A204.1 (cell line): Measurements from ENCODE around the gene SULT1B1.

Experiments used
- FAIRE-seq: peaks from 2 replicates; lab custom pipeline; 2012; peaks lifted over from hg19 to GRCh38; lab: Jason Lieb, UNC

The SULT1B1 gene

GRCh38 chr4:69749771-69750170 lies 10.6 kb downstream of the SULT1B1 start:
- FAIRE-seq, result no peak

- FAIRE-seq, result no peak
Measured at GRCh38 chr4:69748173-69748572, 12.2 kb downstream of the SULT1B1 start.

DNA sequence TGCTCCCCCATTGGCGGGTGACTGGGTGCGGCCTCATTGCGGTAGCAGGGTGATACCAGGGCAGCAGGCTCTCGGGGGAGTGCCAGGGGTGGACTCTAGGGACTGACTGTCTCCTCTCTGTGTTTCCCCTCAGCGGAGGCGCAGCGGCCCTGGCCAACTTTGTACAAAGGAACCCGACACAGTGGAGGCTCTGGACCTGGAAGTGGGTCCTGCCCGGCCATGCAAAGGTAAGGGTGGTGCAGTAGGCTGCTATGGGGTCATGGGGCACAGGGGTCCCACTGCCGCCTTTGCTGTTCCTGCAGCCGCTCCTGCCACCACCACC lies 16.3 kb downstream of the SULT1B1 start:
- no peak for FAIRE-seq

GRCh38 chr4:69743476-69744156 lies 16.8 kb downstream of the SULT1B1 start:
- FAIRE-seq, result no peak

- no peak for FAIRE-seq
Measured at GRCh38 chr4:69742596-69742995, 17.8 kb downstream of the SULT1B1 start.

DNA sequence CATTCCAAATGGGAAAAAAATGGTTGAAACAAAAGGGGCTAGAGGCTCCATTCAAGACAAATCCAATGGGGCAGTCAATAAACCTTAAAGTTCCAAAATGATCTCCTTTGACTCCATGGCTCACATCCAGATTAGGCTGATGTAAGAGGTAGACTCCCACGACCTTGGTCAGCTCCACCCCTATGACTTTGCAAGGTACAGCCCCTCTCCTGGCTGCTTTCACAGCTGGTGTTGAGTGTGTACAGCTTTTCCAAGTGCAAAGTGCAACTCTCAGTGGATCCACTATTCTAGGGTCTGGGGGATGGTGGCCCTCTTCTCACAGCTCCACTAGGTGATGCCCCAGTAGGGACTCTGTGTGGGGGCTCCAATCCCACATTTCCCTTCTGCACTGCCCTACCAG lies 21.5 kb downstream of the SULT1B1 start:
- FAIRE-seq, result no peak

GRCh38 chr4:69735119-69735518 lies 25.3 kb downstream of the SULT1B1 start:
- no peak for FAIRE-seq

DNA sequence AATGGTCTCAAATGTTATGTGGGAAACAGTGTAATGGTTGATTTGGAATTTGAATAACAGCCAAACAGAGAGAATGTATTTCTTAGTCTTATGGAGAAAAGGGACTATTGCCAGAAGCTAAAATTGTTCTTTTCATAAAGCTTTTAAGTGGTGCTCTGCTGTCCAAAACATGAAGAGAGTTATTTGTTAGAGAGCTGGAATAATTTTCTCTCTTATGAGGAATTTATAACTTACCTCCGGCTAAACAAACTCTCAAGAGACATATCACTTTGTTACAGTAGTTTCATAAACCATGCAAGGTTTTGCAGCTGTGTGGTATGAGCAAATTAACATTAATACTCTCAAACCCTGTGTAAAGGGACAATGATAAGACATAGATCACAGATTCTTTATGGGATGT lies 28.6 kb downstream of the SULT1B1 start:
- FAIRE-seq, result no peak

DNA sequence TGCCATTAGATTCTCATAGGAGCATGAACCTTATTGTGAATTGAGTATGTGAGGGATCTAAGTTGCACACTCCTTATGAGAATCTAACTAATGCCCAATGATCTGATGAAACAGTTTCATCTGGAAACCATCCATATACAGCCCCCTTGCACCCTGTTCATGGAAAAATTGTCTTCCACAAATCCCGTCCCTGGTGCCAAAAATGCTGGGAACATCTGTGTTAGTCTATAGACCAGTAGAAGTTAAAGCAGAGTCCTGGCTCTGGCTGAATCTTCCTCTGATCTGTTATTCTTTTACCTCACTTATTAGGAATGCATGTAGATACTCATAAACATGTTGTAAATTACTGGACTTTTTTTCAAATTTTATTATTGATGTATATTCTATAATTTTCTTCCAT lies 29.2 kb downstream of the SULT1B1 start:
- no peak for FAIRE-seq

DNA sequence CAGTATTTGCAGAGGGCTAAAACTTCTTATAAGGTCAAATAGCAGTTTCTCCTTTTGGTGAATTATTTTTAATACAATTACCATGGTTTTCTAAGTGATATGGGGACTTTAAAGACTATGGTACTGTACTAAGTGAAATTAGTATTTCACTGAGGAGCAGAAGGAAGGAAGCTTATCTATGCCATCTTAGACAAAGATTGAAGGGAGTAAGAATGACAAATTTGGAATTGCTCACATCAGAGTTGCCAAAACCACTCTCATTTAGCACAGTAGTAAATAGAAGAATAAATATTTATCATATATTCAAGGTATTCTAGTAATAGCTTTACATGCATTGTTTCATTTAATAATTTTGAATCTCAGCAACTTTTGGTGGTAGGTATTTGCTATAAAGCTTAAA lies 30.4 kb downstream of the SULT1B1 start:
- no peak for FAIRE-seq

GRCh38 chr4:69727926-69728325 lies 32.5 kb downstream of the SULT1B1 start:
- FAIRE-seq, result no peak

GRCh38 chr4:69727426-69727825 lies 33.0 kb downstream of the SULT1B1 start:
- FAIRE-seq, result no peak

GRCh38 chr4:69726971-69727370 lies 33.4 kb downstream of the SULT1B1 start:
- no peak for FAIRE-seq

DNA sequence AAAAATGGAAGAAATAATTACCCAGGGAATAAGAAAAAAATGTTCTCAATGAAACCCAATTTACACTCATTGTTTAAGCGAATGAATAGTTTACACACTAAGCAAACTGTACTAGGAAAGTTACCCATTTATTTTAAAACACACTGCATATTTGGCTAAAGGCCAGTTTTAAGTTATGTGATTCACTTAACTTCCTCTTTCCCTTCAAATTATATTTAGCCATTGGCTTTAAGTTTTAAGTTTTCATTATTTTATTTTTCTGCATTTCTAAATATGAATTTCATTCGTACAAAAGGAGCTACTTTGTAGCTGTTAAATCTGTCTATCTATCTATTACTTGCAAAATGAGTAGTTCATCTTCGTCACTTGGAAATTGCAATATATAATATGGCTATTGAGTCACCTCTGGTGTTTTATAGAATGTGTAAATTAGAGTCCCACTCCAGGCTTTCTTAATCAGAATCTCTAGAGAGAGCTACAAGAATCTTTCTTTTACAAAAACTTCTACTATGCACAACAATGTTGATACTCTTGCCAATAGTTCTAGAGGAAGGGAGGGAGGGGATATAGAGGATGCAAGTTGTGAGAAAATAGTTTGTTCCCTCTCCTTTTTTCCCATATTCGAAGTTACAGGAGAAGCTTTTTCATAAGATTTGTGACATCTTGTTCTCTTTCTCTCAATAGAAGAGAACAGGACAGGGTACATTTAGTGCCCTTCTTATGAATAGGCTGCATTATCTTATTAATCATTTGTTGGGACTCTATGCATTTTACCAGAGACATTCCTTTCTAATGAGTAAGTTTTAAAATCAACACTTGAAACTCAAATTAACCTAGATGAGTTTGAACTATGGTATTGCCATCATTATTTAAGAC lies 41.8 kb downstream of the SULT1B1 start:
- no peak for FAIRE-seq

- FAIRE-seq, result no peak
Measured at GRCh38 chr4:69717778-69718177, 42.6 kb downstream of the SULT1B1 start.

- no peak for FAIRE-seq
Measured at GRCh38 chr4:69716654-69717053, 43.8 kb downstream of the SULT1B1 start.

- no peak for FAIRE-seq
Measured at GRCh38 chr4:69714086-69714485, 46.3 kb downstream of the SULT1B1 start.

DNA sequence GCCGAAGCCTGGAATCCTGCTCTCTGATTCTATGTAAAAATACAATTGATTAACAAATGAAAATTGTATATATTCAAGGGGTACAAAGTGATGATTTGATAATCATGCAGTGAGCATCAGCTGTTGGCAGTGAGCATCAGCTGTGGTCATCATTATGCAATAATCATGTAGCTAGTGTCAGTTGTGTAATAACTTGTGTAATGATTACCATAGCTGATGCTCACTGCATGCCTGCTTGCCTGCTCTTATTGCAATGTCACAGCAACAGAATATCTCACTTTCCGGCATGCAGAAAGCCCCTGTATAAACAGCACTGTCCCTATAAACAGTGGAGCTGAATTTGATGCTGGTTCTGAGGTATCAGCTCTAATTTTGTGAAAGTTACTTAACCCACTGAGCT lies 46.8 kb downstream of the SULT1B1 start:
- no peak for FAIRE-seq

DNA sequence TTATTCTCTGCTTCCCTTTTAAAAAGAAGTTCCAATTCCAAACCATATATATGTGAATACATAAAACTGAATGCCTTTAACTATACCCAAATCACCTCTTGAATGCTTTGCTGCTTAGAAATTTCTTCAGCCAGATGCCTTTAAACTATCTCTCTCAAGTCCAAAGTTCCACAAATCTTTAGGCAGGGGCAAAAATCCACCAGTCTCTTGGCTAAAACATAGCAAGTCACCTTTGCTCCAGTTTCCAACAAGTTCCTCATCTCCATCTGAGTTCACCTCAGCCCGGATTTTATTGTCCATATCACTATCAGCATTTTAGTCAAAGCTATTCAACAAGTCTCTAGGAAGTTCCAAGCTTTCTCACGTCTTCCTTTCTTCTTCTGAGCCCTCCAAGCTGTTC lies 49.8 kb downstream of the SULT1B1 start:
- no peak for FAIRE-seq

DNA sequence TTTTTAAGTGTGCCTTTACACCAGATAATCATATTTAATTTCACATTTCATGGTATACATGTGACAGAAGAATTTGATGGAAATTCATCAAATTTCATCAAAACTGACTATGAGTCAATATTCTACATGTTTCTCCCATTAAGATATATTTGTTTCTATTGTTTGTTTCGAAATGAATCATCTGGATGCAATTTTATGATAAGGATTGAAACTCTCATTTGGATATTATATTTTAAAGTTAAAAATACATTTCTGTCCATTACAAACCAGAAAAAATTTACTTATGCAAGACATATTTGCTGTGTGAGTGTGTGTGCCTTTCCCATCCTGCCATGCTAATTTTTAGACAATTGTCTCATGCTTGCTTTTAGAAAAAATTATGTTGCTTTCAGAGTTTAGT lies 52.2 kb downstream of the SULT1B1 start:
- FAIRE-seq, result no peak

- FAIRE-seq, result no peak
Measured at GRCh38 chr4:69707807-69708206, 52.6 kb downstream of the SULT1B1 start.

DNA sequence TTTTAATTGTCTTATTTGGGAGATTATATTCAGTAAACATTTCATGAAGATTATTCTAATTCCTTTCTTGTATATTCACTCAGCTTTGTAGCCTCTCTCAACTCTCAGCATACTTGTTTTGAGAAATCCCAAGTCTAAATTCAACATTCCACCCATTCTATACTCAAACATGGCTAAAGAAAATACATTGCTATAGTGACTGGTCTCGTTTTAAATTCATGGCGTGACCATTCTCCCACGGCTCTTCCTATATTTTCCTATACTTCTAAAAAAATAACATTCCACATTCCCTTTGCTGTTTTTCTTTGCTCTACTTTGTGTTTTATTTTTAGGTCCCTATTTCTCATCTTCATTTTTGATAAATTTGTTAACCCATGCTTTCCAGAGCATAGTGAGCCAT lies 58.2 kb downstream of the SULT1B1 start:
- FAIRE-seq, result no peak

DNA sequence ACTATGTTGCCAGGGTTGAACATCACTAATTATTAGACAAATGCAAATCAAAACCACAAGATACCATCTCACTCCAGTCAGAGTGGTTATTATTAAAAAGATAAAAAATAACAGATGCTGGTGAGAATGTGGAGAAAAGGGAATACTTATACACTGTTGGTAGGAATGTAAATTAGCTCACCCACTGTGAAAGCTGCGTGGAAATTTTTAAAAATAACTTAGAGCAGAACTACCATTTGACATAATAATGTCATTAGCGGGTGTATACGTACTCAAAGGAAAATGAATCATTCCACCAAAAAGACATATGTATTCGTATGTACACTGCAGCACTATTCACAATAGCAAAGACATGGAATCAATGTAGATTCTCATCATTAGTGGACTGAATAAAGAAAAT lies 58.7 kb downstream of the SULT1B1 start:
- no peak for FAIRE-seq
